K562 (cell line): ENCODE measurements around the gene PPM1F. TPM values are rescaled to one million over a fixed set of nuclear protein-coding genes. Genes with fewer than 3 reads are reported as not detected.
A peak's percentile ranks its signal among the peaks of the same experiment; 100 is the strongest.

ENCODE experiments used
- AFF1 ChIP-seq, 2 experiments: fragments of 450-650 bp; IDR thresholded peaks; 2 replicates each; pipeline ENCODE4 v1.6.1; 2018; ENCODE audit warnings: mild to moderate bottlenecking in 2 of 2, low read depth in 1 of 2; ENCODE audit not compliant: partially characterized antibody in 2 of 2
- ASH1L ChIP-seq: fragments of 450-650 bp; IDR thresholded peaks from 2 replicates; pipeline ENCODE4 v1.6.1; 2018; ENCODE audit warnings: borderline replicate concordance, mild to moderate bottlenecking, low read depth; ENCODE audit not compliant: partially characterized antibody
- DDX20 ChIP-seq: fragments of 450-650 bp; IDR thresholded peaks from 2 replicates; pipeline ENCODE4 v1.6.1; 2016; ENCODE audit warnings: missing genetic modification characterization, low read depth, mild to moderate bottlenecking, missing compliant biosample characterization, moderate library complexity
- ESRRA ChIP-seq: fragments of 450-650 bp; IDR thresholded peaks from 2 replicates; pipeline ENCODE4 v1.6.1; 2014; ENCODE audit warnings: low read depth, mild to moderate bottlenecking, moderate library complexity, borderline replicate concordance
- HLTF ChIP-seq: fragments of 450-650 bp; IDR thresholded peaks from 2 replicates; pipeline ENCODE4 v1.6.1; 2016
- MBD2 ChIP-seq: sonication (generic); IDR thresholded peaks from 2 replicates; pipeline ENCODE4 v1.6.1; 2016; ENCODE audit warnings: low read depth, borderline replicate concordance
- NRF1 ChIP-seq, 2 experiments: fragments of 450-650 bp; IDR thresholded peaks in 1 of 2; conservative IDR thresholded peaks in 1 of 2; 2 replicates each; pipeline ENCODE4 v1.6.1; 2014; ENCODE audit warnings: mild to moderate bottlenecking in 2 of 2
- POLR2A ChIP-seq: fragments of 450-650 bp; conservative IDR thresholded peaks from 2 replicates; pipeline ENCODE4 v1.6.1; 2016
- POLR2AphosphoS2 ChIP-seq: IDR thresholded peaks from 2 replicates; pipeline ENCODE4 v1.6.1; 2012; ENCODE audit warnings: low read length, improper control_type of control experiment
- PURB ChIP-seq: sonication (generic); formaldehyde crosslinking; IDR thresholded peaks from 2 replicates; pipeline ENCODE4 v1.9.0; 2021; ENCODE audit warnings: low read depth, mild to moderate bottlenecking, missing genetic modification reagents
- RAD21 ChIP-seq, 2 experiments: fragments of 250-450 bp in 1 of 2; fragments of 450-650 bp in 1 of 2; sonication (Bioruptor Pico) in 1 of 2; formaldehyde crosslinking in 1 of 2; IDR thresholded peaks in 1 of 2; conservative IDR thresholded peaks in 1 of 2; 2 replicates each; pipeline versions ENCODE4 v1.4.0 to v1.8.0; 2020 to 2022; ENCODE audit warnings: mild to moderate bottlenecking in 2 of 2, moderate library complexity in 1 of 2
- SMARCA5 ChIP-seq: fragments of 450-650 bp; IDR thresholded peaks from 2 replicates; pipeline ENCODE4 v1.6.1; 2016
- SMARCC2 ChIP-seq: fragments of 450-650 bp; IDR thresholded peaks from 2 replicates; pipeline ENCODE4 v1.6.1; 2017; ENCODE audit warnings: antibody characterized with exemption, moderate library complexity, mild to moderate bottlenecking, low read depth
- SRSF1 ChIP-seq: fragments of 200-400 bp; formaldehyde crosslinking; IDR thresholded peaks from 2 replicates; pipeline ENCODE4 v1.6.1; 2017; ENCODE audit warnings: mild to moderate bottlenecking, low read depth, low read length, moderate library complexity
- TRIM24 ChIP-seq, 2 experiments: fragments of 450-650 bp; IDR thresholded peaks; 2 replicates each; pipeline ENCODE4 v1.6.1; 2016
- TRIM28 ChIP-seq: fragments of 450-650 bp; IDR thresholded peaks from 2 replicates; pipeline ENCODE4 v1.6.1; 2017
- ZNF76 ChIP-seq: fragments of 250-450 bp; sonication (Bioruptor Pico); IDR thresholded peaks from 2 replicates; pipeline ENCODE4 v1.4.0; 2020; ENCODE audit warnings: mild to moderate bottlenecking, moderate library complexity, borderline replicate concordance
- polyA plus RNA-seq, 8 experiments: library from polyadenylated mRNA; depleted of rRNA in 4 of 8; stranded (reverse) in 5 of 8; unstranded in 3 of 8; fragments of >200 nt; fragmentation: Nextera tagmentation in 2 of 8; fragmentation: Illumina TruSeq in 1 of 8; extraction: Ambion mirVana in 2 of 8; extraction: Trizol in 1 of 8; gene quantifications; 2 replicates each; pipeline versions ENCODE4 v1.2.1 to v1.2.3, GENCODE V29; 2011 to 2014; ENCODE audit warnings: inconsistent platforms in 1 of 8, missing spikeins in 1 of 8
- total RNA-seq, 7 experiments: library from RNA; depleted of rRNA in 6 of 7; stranded (reverse); fragments of >200 nt in 6 of 7; fragmentation: Illumina TruSeq in 2 of 7; extraction: Trizol in 2 of 7; gene quantifications; 2 replicates each; pipeline versions ENCODE4 v1.2.1 to v1.2.3, GENCODE V29; 2011 to 2021; ENCODE audit warnings: low replicate concordance in 1 of 7
- TF ChIP-seq, protein P1 (sequence below): fragments of 200-400 bp; formaldehyde crosslinking; IDR thresholded peaks from 2 replicates; pipeline ENCODE4 v1.6.1; 2017; ENCODE audit warnings: mild to moderate bottlenecking, low read depth, low read length, moderate library complexity
- TF ChIP-seq, protein P2 (sequence below): sonication (generic); formaldehyde crosslinking; IDR thresholded peaks from 2 replicates; pipeline ENCODE4 v1.9.0; 2022; ENCODE audit warnings: mild to moderate bottlenecking, missing genetic modification reagents
- TF ChIP-seq, protein P3 (sequence below): sonication (generic); formaldehyde crosslinking; IDR thresholded peaks from 2 replicates; pipeline ENCODE4 v1.8.0; 2022; ENCODE audit warnings: mild to moderate bottlenecking, missing genetic modification reagents, borderline replicate concordance

PPM1F gene
- total and polyA plus RNA-seq, 9 of the 15 experiments (the other 6 are each of a cell fraction or from before 2014, with no cell fraction given): 2.1 to 159 (median 64.0) TPM

- TF ChIP-seq AFF1 (IDR thresholded peaks at IDR 0.05; ENCODE audit: low read depth in 1 of 2, partially characterized antibody in 2 of 2) (no peak), RAD21 (CRISPR knock-in tag; conservative IDR thresholded peaks at IDR 0.05 in 1 of 2, IDR thresholded peaks at IDR 0.05 in 1 of 2) (no peak), DDX20 (tag) (no peak), TRIM24 (IDR thresholded peaks at IDR 0.05) (0 out of 4 replicates have a peak, but pooled peaks of 1 of the 2 experiments have one; percentile 9), ASH1L (no peak), TRIM28 (no peak), SRSF1 (no peak), ESRRA (no peak), HLTF (no peak), PURB (CRISPR knock-in tag) (no peak), MBD2 (no peak), NRF1 (conservative IDR thresholded peaks at IDR 0.05 in 1 of 2, IDR thresholded peaks at IDR 0.05 in 1 of 2) (no peak), POLR2A (0 out of 2 replicates have a peak, but pooled peaks have one; percentile 20), POLR2AphosphoS2 (peak; percentile 72; the same call in 1 of the 2 replicates), SMARCA5 (no peak), SMARCC2 (no peak), ZNF76 (CRISPR knock-in tag) (0 out of 2 replicates have a peak, but pooled peaks have one; percentile 11)
- TF ChIP-seq, protein P1, sequence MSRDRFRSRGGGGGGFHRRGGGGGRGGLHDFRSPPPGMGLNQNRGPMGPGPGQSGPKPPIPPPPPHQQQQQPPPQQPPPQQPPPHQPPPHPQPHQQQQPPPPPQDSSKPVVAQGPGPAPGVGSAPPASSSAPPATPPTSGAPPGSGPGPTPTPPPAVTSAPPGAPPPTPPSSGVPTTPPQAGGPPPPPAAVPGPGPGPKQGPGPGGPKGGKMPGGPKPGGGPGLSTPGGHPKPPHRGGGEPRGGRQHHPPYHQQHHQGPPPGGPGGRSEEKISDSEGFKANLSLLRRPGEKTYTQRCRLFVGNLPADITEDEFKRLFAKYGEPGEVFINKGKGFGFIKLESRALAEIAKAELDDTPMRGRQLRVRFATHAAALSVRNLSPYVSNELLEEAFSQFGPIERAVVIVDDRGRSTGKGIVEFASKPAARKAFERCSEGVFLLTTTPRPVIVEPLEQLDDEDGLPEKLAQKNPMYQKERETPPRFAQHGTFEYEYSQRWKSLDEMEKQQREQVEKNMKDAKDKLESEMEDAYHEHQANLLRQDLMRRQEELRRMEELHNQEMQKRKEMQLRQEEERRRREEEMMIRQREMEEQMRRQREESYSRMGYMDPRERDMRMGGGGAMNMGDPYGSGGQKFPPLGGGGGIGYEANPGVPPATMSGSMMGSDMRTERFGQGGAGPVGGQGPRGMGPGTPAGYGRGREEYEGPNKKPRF: no peak
- TF ChIP-seq, protein P2, sequence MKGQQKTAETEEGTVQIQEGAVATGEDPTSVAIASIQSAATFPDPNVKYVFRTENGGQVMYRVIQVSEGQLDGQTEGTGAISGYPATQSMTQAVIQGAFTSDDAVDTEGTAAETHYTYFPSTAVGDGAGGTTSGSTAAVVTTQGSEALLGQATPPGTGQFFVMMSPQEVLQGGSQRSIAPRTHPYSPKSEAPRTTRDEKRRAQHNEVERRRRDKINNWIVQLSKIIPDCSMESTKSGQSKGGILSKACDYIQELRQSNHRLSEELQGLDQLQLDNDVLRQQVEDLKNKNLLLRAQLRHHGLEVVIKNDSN: 0 out of 2 replicates have a peak, but pooled peaks have one; percentile 4
- TF ChIP-seq, protein P3, sequence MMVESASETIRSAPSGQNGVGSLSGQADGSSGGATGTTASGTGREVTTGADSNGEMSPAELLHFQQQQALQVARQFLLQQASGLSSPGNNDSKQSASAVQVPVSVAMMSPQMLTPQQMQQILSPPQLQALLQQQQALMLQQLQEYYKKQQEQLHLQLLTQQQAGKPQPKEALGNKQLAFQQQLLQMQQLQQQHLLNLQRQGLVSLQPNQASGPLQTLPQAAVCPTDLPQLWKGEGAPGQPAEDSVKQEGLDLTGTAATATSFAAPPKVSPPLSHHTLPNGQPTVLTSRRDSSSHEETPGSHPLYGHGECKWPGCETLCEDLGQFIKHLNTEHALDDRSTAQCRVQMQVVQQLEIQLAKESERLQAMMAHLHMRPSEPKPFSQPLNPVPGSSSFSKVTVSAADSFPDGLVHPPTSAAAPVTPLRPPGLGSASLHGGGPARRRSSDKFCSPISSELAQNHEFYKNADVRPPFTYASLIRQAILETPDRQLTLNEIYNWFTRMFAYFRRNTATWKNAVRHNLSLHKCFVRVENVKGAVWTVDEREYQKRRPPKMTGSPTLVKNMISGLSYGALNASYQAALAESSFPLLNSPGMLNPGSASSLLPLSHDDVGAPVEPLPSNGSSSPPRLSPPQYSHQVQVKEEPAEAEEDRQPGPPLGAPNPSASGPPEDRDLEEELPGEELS (CRISPR knock-in tag): no peak
Measured at GRCh38 chr22:21918466-21919185, 34.0 kb downstream of the PPM1F start (continued).
